HG02678 (cell line): ENCODE data around the gene SCGB1D1.

Experiments used
- ATAC-seq: cut with Tn5 transposase; IDR thresholded peaks from one replicate; pipeline ENCODE4 v1.9.1; 2021; ENCODE audit warnings: mild to moderate bottlenecking, moderate library complexity; ENCODE audit not compliant: unreplicated experiment

Gene SCGB1D1, protein sequence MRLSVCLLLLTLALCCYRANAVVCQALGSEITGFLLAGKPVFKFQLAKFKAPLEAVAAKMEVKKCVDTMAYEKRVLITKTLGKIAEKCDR

GRCh38 chr11:62190011-62190410 is at the start of gene SCGB1D1:
TSS of gene SCGB1D1 (plus strand) at chr11:62190216. CDS start at chr11:62190285, 69 bp downstream.
- no peak for ATAC-seq

- ATAC-seq = no peak
Measured at GRCh38 chr11:62140304-62141110, 49.5 kb upstream of the SCGB1D1 start.

GRCh38 chr11:62141111-62142042 is 48.6 kb upstream of the SCGB1D1 start:
- no peak for ATAC-seq

DNA sequence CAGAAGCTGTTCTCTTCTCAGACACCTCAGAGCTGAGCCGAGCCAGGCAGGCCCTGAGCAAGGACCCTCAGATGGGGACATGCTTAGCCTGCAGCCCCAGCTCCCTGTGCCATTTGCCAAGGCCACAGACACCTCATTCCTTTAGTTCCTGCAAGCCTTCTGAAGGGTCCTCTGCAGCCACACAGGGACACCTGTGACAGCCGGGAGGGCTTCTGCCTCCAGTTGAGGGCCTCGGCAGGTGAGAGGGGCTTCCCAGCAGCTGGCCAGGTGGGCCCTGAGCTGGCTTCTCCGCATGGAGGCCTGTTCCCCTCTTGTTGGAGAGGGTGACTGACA is 48.0 kb upstream of the SCGB1D1 start:
- no peak for ATAC-seq

DNA sequence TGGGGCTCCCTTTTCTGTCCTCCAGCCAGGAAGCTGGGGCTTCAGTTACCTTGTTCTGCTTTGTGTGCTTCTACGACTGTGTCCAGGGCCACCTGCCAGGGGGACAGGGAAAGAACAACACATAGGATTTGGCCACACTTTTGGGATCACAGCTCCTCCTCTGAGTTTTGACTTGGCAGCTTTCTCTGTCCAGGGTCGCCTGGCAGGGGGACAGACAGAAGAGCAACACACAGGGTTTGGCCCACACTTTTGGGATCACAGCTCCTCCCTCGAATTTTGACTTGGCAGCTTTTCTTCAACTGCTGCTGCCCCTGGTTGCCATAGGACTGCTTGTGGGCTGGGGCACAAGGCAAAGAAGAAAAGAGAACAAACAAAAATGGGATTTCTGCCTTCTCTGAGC is 47.1 kb upstream of the SCGB1D1 start:
- ATAC-seq = no peak

DNA sequence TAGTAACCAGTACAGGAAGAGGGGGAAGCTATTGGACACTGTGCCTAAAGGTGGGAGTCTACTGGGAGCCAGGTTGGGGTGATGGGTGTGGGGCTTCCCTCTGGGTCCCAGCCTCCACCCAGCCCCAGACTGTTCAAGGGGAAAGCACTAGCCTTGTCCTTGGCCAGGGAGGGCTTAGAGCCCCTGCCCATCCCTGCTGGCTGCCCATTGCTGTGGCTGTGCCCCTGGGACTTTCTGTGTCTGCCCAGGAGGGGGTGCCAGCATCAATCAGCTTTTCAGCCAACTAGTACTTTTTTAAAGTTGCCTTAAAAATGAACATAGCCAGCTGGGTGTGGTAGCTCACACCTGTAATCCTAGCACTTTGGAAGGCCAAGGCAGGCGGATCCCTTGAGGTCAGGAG is 46.3 kb upstream of the SCGB1D1 start:
- no peak for ATAC-seq

DNA sequence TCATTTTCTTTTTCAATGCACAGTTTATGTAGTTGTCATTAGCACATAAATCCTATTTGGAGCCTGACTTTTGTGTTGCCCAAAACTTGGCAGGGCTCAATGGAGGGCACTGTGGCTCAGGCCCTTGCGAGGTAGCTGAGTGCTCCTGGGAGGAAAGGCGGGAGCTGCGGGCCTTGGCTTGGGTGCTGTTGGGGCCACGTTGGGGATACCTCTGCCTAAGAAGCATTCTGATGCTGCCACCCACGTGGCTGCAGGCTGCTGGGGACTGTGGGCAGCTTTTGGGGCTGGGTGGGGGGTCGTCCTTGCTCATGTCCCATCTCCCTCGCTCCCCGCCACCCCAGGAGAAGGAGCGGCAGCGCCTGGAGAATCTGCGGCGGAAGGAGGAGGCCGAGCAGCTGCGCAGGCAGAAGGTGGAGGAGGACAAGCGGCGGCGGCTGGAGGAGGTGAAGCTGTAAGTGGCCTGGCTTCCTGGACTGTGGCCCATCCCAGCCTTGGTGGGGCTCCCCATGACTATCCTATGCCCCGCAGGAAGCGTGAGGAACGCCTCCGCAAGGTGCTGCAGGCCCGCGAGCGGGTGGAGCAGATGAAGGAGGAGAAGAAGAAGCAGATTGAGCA is 45.3 kb upstream of the SCGB1D1 start:
- ATAC-seq = no peak

- no peak for ATAC-seq
Measured at GRCh38 chr11:62145261-62145871, 44.6 kb upstream of the SCGB1D1 start.

GRCh38 chr11:62146476-62147200 is 43.4 kb upstream of the SCGB1D1 start:
- no peak for ATAC-seq

GRCh38 chr11:62147545-62147944 is 42.5 kb upstream of the SCGB1D1 start:
- no peak for ATAC-seq

GRCh38 chr11:62148271-62148980 is 41.6 kb upstream of the SCGB1D1 start:
- ATAC-seq = no peak

DNA sequence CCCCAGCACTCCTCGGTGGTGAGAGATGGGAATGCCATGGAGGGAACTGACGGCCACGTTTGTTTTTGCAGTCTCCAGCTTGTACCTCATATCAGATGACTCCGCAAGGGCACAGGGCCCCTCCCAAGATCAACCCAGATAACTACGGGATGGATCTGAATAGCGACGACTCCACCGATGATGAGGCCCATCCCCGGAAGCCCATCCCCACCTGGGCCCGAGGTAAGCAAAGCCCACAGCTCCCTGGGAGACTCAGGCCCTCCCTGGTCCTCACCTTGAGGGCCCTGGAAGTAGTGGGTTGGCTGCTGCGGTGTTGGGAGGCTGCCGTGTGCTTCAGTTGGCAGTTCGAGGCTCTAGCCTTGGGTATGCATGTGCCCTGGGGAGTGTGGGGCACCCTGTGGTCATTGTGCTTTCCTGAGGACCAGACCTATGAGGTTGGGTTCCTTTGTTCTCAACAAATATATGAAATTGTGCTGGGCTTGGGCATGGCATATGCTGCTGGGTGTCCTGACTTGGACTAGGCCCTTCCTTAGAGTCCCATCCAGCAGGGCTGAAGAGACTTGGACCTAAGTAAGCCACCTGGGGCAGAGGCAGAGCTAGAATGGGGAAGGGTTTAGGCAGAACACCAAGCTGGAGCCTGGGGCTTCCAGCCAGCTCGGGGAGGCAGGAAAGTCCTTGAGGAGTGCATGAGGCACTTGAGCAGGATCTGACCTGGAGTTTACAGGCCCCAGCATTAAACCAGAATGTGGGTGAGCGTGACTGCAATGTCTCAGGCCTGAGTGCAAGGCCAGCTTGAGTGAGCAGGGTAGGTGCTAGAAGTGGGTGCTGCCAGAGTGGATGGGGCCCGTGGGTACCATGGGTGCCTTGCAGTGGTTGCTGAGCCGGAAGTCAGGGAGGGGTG is 39.8 kb upstream of the SCGB1D1 start:
- no peak for ATAC-seq

DNA sequence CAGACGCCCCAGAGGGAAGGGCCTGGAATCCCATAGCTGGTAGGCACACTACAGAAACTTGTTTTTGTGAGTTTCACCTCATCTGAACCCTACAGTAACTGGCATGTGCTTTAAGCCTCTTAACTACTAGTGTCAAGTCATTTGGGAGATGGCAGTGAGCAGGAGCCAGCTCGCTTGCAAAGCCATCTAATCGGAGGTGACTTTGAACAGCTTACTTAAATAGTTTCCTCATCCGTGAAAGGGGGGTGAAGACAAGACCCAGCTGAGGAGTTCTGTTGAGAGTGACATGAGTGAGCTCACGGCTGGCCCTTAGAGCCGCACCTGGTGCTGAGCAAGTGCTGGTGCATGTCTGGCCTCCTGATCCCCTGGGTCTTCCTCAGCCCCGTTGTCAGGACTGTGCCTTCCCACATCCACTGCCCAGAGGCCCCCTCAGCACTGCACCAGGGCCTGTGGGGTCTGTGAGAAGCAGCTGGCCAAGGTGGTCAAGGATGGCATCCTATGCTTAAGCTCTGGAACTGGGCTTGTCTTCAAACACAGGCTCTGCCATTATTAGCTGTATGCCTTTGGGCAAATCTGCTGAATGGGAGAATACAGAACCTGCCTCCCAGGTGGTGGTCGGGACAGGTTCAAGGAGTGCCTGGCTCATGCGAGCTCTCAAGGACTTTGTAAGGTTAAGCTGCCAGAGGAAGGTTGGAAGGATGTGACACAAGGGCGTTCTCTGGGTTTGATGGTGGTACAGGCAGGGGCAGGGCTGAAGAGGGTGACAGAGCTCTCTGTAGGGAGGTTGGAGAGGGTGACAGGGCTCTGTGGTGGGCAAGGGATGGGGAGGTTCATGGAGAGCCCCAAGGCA is 38.9 kb upstream of the SCGB1D1 start:
- no peak for ATAC-seq

- no peak for ATAC-seq
Measured at GRCh38 chr11:62151737-62152102, 38.3 kb upstream of the SCGB1D1 start.

DNA sequence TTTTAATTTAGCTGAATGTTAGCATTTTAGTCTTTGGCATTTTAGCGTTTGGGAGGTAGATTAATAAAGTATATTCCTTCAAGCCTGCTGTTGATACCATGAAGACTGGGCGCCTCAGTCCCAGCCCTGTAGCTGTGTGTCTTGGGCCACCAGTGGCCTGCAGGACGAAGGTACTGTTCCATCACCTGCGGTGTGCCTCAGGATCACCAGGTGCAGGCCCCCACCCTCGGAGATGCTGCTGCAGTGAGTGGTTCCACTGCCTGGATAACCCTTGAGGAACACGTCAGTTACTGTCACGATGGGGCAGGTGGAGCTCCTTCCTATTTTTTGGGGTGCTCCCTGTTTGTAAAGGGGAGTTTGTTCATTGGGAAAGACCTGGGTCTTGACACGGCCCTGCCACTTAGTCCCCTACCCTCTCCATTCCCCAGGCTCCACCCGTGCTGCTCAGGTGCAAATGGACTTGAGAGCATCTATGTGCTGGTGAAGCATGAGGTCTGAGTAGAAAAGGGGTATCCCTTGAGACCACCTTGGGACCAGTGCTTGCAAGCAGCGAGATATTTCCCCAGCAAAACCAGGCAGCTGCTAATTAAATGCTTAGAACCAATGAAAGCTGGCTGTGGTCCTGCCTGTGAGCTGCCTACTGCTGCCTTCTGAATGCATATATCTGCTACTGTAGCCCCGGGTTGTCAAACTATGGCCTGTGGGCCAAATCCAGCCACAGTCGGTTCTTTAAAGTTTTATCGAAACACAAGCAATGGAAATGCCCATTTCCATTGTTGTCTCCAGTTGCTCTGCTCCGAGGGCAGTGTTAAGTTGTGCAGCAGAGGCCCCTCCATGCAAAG is 37.5 kb upstream of the SCGB1D1 start:
- no peak for ATAC-seq

GRCh38 chr11:62153087-62153395 is 37.0 kb upstream of the SCGB1D1 start:
- ATAC-seq = no peak

DNA sequence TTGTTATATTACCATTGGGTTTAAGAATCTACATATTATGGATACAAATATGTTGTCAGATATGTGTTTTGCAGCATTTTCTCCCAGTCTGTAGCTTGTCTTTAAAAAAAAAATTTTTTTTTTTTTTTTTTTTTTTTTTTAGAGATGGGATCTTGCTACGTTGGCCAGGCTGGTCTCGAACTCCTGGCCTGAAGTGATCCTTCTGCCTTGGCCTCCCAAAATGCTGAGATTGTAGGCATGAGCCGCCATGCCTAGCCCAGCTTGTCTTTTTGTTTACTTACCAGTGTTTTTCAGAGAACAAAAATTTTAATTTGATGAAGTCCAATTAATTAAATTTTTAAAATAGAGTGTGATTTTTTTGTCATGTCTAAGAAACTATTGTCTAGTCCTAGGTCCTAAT is 36.4 kb upstream of the SCGB1D1 start:
- no peak for ATAC-seq
